OCI-LY3 (cell line): Measurements from ENCODE around the gene GIMAP2.

ENCODE experiments used
- H2AFZ ChIP-seq: fragments of 200-600, 300-600 bp; shearing (Covaris generic); 2 replicates; pipeline ENCODE4 v1.6.0; 2014; ENCODE audit warnings: antibody characterized with exemption, low read depth, low read length
- H3K27ac ChIP-seq: fragments of 200-600, 300-600 bp; sonication (generic); 2 replicates; pipeline ENCODE4 v1.5.1; 2014; ENCODE audit warnings: mild to moderate bottlenecking, low read length, moderate library complexity, mixed read lengths
- H3K27me3 ChIP-seq: fragments of 200-600, 300-600 bp; sonication (generic); 2 replicates; pipeline ENCODE4 v1.6.1; 2014; ENCODE audit warnings: low read depth, low read length, mixed read lengths
- H3K36me3 ChIP-seq: fragments of 200-600, 300-600 bp; sonication (generic); replicated peaks from 2 replicates; pipeline ENCODE3; 2014; ENCODE audit warnings: low read depth, low read length, mixed read lengths
- H3K4me1 ChIP-seq: fragments of 300-600, 200-600 bp; sonication (generic); 2 replicates; pipeline ENCODE4 v1.6.1; 2014; ENCODE audit warnings: low read length, mixed read lengths
- H3K4me2 ChIP-seq: fragments of 200-600, 300-600 bp; sonication (generic); 2 replicates; pipeline ENCODE4 v1.6.1; 2014; ENCODE audit warnings: low read length, mixed read lengths
- H3K4me3 ChIP-seq: fragments of 300-600, 200-600 bp; sonication (generic); 2 replicates; pipeline ENCODE4 v1.5.1; 2014; ENCODE audit warnings: antibody characterized with exemption, mild to moderate bottlenecking, low read length, moderate library complexity
- H3K79me2 ChIP-seq: fragments of 300-600, 200-600 bp; shearing (Covaris generic); 2 replicates; pipeline ENCODE4 v1.6.1; 2014; ENCODE audit warnings: mild to moderate bottlenecking, low read length, mixed read lengths
- H3K9ac ChIP-seq: fragments of 300-600, 200-600 bp; shearing (Covaris generic); 2 replicates; pipeline ENCODE4 v1.6.0; 2014; ENCODE audit warnings: mild to moderate bottlenecking, low read length, moderate library complexity
- H3K9me3 ChIP-seq: fragments of 200-600, 300-600 bp; shearing (Covaris generic); 2 replicates; pipeline ENCODE4 v1.6.1; 2014; ENCODE audit warnings: low read length, mixed read lengths; ENCODE audit not compliant: insufficient read depth
- H4K20me1 ChIP-seq: fragments of 200-600, 300-600 bp; sonication (generic); 2 replicates; pipeline ENCODE4 v1.6.1; 2016; ENCODE audit warnings: low read length, mixed read lengths; ENCODE audit not compliant: insufficient read depth
- CTCF ChIP-seq: fragments of 200-600, 300-600 bp; sonication (generic); IDR thresholded peaks from 2 replicates; pipeline ENCODE4 v1.5.1; 2014; ENCODE audit warnings: antibody characterized with exemption, low read length, low read depth
- EZH2phosphoT487 ChIP-seq: fragments of 200-600 bp; shearing (Covaris generic); IDR thresholded peaks from 2 replicates; pipeline ENCODE4 v1.6.1; 2018; ENCODE audit warnings: antibody characterized with exemption, mixed run types, low read depth

GIMAP2 gene

DNA sequence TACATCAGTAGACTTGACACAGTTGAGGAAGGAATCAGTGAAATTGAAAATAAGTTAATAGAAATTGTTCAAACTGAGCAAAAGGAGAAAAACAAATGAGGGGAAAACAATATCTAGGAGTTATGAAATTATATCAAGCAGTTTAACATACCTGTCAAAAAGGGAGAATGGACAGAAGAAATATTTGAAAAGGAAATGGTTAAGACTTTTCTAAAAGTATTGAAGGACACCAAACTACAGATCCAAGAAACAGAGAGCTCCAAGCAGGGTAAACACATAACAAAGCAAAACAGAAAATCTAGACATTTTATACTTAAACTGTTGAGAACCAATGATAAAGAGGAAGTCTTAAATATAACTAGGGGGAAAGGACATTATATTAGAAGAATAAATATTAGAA lies 43.1 kb downstream of the GIMAP2 start:
- no peak for TF ChIP-seq CTCF
- no peak for TF ChIP-seq EZH2phosphoT487
- Histone ChIP-seq H3K36me3 (no peaks in the 10 kb centered on the region), H3K9ac (no peak overlapping the region), H4K20me1 (no peaks in the 10 kb centered on the region), H3K79me2 (no peaks in the 10 kb centered on the region), H2AFZ (no peak overlapping the region), H3K27ac (no peak overlapping the region), H3K9me3 (no peaks in the 10 kb centered on the region), H3K27me3 (peaks cover 19% of the 10 kb centered on the region), H3K4me2 (no peak overlapping the region), H3K4me3 (no peak overlapping the region), H3K4me1 (peaks cover 7% of the 10 kb centered on the region)

GRCh38 chr7:150731916-150732315 lies 46.4 kb downstream of the GIMAP2 start:
- Histone ChIP-seq H3K4me1 (peaks cover 27% of the 10 kb centered on the region), H3K36me3 (no peaks in the 10 kb centered on the region), H3K9ac (no peak overlapping the region), H2AFZ (no peak overlapping the region), H4K20me1 (no peaks in the 10 kb centered on the region), H3K4me3 (no peak overlapping the region), H3K4me2 (no peak overlapping the region), H3K9me3 (no peaks in the 10 kb centered on the region), H3K79me2 (no peaks in the 10 kb centered on the region), H3K27me3 (0 out of 2 replicates have a peak, but pooled peaks cover 6% of the 10 kb centered on the region), H3K27ac (no peak overlapping the region)
- no peak for TF ChIP-seq EZH2phosphoT487
- no peak for TF ChIP-seq CTCF

DNA sequence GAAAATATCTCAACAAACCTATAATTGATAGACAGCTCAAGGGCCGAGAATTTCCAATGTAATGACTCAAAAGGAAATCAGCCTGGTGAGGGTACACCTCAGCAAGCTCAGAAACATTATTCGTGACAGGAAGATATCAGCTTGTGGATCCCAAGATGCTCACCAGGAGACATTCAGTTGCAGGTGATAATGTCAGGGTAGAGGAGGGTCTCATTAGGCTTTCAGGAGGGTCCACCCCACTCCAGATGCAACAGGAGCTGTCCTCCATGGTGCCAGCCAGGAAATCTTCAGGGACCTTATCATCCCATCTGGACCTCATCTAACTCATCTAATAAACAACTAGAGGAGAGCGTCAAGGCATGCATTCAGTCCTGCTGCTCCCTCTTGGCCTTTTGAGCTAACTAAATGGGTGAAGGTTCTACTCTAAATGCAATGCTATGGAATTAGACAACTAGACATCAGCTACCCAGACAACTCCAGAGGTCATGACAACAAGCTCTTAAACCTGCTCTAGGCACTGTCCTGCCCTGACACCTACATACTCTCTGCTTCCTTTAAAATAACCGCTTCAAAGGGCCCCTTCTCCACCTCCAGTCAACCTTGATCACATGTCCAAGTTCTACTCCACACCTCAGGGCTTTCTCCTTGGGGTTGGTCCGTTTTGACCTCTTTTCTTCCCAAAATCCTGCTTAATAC lies 47.4 kb downstream of the GIMAP2 start:
- no peaks in the 10 kb centered on the region for H3K9me3 ChIP-seq
- H3K4me1 ChIP-seq, result peaks cover 37% of the 10 kb centered on the region
- H3K27me3 ChIP-seq, result peaks cover 12% of the 10 kb centered on the region
- no peak for TF ChIP-seq CTCF
- H3K27ac ChIP-seq, result no peak overlapping the region
- no peak overlapping the region for H3K4me3 ChIP-seq
- H3K4me2 ChIP-seq, result no peak overlapping the region
- H3K79me2 ChIP-seq, result no peaks in the 10 kb centered on the region
- H2AFZ ChIP-seq, result no peak overlapping the region
- H3K36me3 ChIP-seq, result no peaks in the 10 kb centered on the region
- H3K9ac ChIP-seq, result no peak overlapping the region
- no peaks in the 10 kb centered on the region for H4K20me1 ChIP-seq

DNA sequence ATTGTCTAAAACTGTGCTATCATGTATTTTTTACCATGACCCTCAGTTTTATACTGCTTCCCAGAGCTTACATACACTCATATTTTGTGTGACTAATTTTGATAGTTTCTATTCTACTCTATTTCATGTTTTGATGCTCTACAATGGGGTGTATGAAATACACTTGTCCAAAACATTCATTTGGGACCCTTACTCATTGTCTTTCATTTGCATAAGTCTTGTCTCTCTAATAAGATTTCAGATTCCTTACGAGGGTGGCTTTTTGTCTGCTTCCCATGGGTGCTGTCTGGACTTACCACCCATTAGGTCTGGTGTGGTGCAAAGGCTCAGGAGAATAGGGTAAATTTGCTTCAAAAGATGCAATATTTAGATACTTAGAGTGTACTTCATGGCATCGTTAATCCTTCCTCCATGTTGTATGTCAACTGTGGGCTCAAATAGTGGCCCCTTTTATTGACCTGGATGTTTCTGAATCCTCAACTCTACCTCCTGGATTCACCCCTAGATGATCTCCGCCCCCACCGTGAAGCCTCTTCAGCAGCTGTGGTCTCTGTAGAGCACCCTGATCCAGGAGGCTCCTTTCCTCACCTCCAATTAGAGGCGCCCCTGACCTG lies 48.1 kb downstream of the GIMAP2 start:
- Histone ChIP-seq H3K4me2 (0 out of 2 replicates have a peak overlapping the region, but pooled peaks have one; percentile 1), H3K79me2 (no peaks in the 10 kb centered on the region), H3K27ac (no peak overlapping the region), H3K9ac (no peak overlapping the region), H4K20me1 (no peaks in the 10 kb centered on the region), H3K9me3 (no peaks in the 10 kb centered on the region), H3K36me3 (no peaks in the 10 kb centered on the region), H3K27me3 (peaks cover 12% of the 10 kb centered on the region), H3K4me1 (peaks cover 38% of the 10 kb centered on the region), H3K4me3 (no peak overlapping the region), H2AFZ (no peak overlapping the region)
- TF ChIP-seq CTCF, result no peak
- TF ChIP-seq EZH2phosphoT487, result no peak
